Ovary (tissue), 9 donors: ENCODE results near the gene ZIC4. TPM values are rescaled to one million over a fixed set of nuclear protein-coding genes. Genes with fewer than 3 reads are reported as not detected.

Experiments
- DNase-seq, 5 donors: peaks; one replicate each; pipeline ENCODE4 v3.0.0-alpha.2; 2019 to 2020
- H3K27ac ChIP-seq, 2 donors: fragments of 200-600 bp; one replicate each; pipeline versions ENCODE4 v1.5.1 to v1.8.0; 2019 to 2022
- H3K27me3 ChIP-seq: fragments of 200-600 bp; one replicate; pipeline ENCODE4 v1.8.0; 2022
- H3K36me3 ChIP-seq: fragments of 200-600 bp; sonication (generic); one replicate; pipeline ENCODE4 v1.5.1; 2019
- H3K4me1 ChIP-seq: one replicate; pipeline ENCODE4 v1.8.1; 2013; ENCODE audit warnings: mild to moderate bottlenecking, moderate library complexity; ENCODE audit not compliant: insufficient read depth
- H3K4me3 ChIP-seq: fragments of 200-600 bp; sonication (generic); one replicate; pipeline ENCODE4 v1.5.1; 2017
- H3K9me3 ChIP-seq, 2 donors: fragments of 200-600 bp in 1 of 2; sonication (generic) in 1 of 2; one replicate each; pipeline versions ENCODE4 v1.5.1 to v1.8.1; 2013 to 2019; ENCODE audit warnings: mild to moderate bottlenecking in 1 of 2, moderate library complexity in 1 of 2
- CTCF ChIP-seq, 3 donors: fragments of 450-650 bp in 2 of 3; fragments of 200-600 bp in 1 of 3; IDR thresholded peaks; one replicate each; pipeline versions ENCODE4 v1.5.1 to v1.8.0; 2016 to 2022; ENCODE audit warnings: antibody characterized with exemption in 3 of 3, mild to moderate bottlenecking in 1 of 3
- EP300 ChIP-seq: sonication (generic); formaldehyde crosslinking; IDR thresholded peaks from one replicate; pipeline ENCODE4 v1.6.1; 2017; ENCODE audit warnings: antibody characterized with exemption
- POLR2A ChIP-seq: fragments of 450-650 bp; IDR thresholded peaks from one replicate; pipeline ENCODE4 v1.6.1; 2017; ENCODE audit warnings: antibody characterized with exemption, mild to moderate bottlenecking, moderate library complexity
- WGBS, 3 donors: extraction: QIAGEN DNeasy Blood & Tissue Kit in 1 of 3; methylation state at CpG; one replicate each; pipeline versions ENCODE4 v1.1.5 to v1.1.7; 2013 to 2017; 5-methylcytosine and 5-hydroxymethylcytosine counted together
- intact Hi-C, 4 donors: fragments of 100-400 bp; cut with DNase I; formaldehyde crosslinking; loops; one replicate each; pipeline versions ENCODE4 v1.11.0 to v1.15.1; 2022 to 2023
- polyA plus RNA-seq, 2 donors: library from polyadenylated mRNA; stranded (reverse); fragments of 200-250 nt in 1 of 2; fragments of 350-450 nt in 1 of 2; fragmentation: Illumina TruSeq in 1 of 2; extraction: RNeasy Lipid Tissue Mini Kit (QIAGEN cat#74804) in 1 of 2; gene quantifications; one replicate each; pipeline ENCODE4 v1.2.3, GENCODE V29; 2013 to 2014
- total RNA-seq, 7 donors: library from RNA; depleted of rRNA in 2 of 7; stranded (reverse); fragments of >200 nt in 2 of 7; fragmentation: NEBNext Ultra II Directional in 3 of 7; extraction: Animal tissue kit (Norgen Biotek cat#: 25700) in 3 of 7; gene quantifications; one replicate each; pipeline versions ENCODE4 v1.1.0 to v1.2.4, GENCODE V29; 2016 to 2023
- donor health status: DM: no; HTN: no; CAD: no; lungs with moderate emphysema.
- donor health status: DM: no; HTN: no; CAD: no.
- donor health status: Bipolar disorder and iron deficiency.
- donor health status: DM: yes; HTN: yes; CAD: no.
- donor health status: DM: no; HTN: no; CAD: no.
- donor health status: DM: yes; HTN: yes; CAD: no.

Gene ZIC4
- total and polyA plus RNA-seq, 9 donors, result not detected

- Histone ChIP-seq H3K9me3 (peaks cover 0 to 10% of the 10 kb centered on the region in 2 donors), H3K27me3 (no peaks in the 10 kb centered on the region), H3K4me1 (no peaks in the 10 kb centered on the region), H3K36me3 (no peaks in the 10 kb centered on the region), H3K4me3 (no peak overlapping the region), H3K27ac (no peak overlapping the region)
- DNase-seq, result no peak
- intact Hi-C loops, result no loop called here
- whole genome bisulfite sequencing, 3 donors, result 3 to 4% (median 3%) methylated on average over 26 of the region's 26 CpGs
- TF ChIP-seq EP300 (no peak), POLR2A (no peak), CTCF (IDR thresholded peaks at IDR 0.05) (no peak)
Observed at GRCh38 chr3:147356145-147356908, 50.0 kb downstream of the ZIC4 start.

GRCh38 chr3:147355753-147356090 lies 50.6 kb downstream of the ZIC4 start:
- Histone ChIP-seq H3K4me3 (no peak overlapping the region), H3K27me3 (no peaks in the 10 kb centered on the region), H3K4me1 (no peaks in the 10 kb centered on the region), H3K27ac (no peak overlapping the region), H3K9me3 (peaks cover 0 to 10% of the 10 kb centered on the region in 2 donors), H3K36me3 (no peaks in the 10 kb centered on the region)
- WGBS, 3 donors, result 9 to 10% (median 9%) methylated on average over 4 of the region's 4 CpGs
- TF ChIP-seq CTCF (IDR thresholded peaks at IDR 0.05) (no peak), POLR2A (no peak), EP300 (no peak)
- intact Hi-C loops, result no loop called here
- no peak for DNase-seq

DNA sequence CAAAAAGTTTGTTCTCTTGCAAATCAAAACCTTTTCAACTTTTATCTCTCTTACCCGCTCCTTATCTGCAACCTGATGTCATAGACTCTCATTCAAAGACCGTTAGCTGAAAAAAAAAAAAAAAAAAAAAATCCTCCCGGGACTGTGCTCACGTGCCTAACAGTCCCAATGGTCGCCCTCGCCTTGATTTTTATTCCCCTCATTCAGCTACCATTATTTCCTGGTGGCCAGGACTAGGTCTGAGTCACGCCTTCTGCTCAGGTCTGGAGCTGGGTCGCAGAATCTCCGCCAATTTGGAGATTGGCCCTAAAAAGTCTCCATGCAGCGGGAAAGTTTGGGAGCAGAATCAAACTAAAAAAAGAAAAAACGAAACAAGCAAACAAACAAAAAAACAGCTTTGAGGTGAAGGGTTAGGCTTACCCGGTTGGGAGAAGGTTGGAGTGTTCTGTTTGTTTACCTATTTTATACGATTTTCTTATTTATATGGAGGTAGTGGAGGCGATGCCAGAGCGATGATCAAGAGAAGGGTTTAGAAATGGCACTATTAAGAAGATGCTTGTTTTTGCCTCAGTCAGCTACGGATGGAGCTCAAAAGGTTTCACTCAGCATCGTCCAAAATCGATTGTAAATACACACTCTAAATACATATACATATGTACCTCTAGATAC lies 51.1 kb downstream of the ZIC4 start:
- H3K36me3 ChIP-seq, result no peaks in the 10 kb centered on the region
- H3K27me3 ChIP-seq, result no peaks in the 10 kb centered on the region
- no peak for TF ChIP-seq EP300
- TF ChIP-seq POLR2A, result no peak
- no peak for TF ChIP-seq CTCF (IDR thresholded peaks at IDR 0.05)
- H3K9me3 ChIP-seq, result peaks cover 0 to 10% of the 10 kb centered on the region in 2 donors
- intact Hi-C loops, result no loop called here
- no peak for DNase-seq
- H3K4me3 ChIP-seq, result no peak overlapping the region
- WGBS, 3 donors, result 5 to 9% (median 7%) methylated on average over 18 of the region's 18 CpGs
- H3K4me1 ChIP-seq, result no peaks in the 10 kb centered on the region
- H3K27ac ChIP-seq, result no peak overlapping the region

DNA sequence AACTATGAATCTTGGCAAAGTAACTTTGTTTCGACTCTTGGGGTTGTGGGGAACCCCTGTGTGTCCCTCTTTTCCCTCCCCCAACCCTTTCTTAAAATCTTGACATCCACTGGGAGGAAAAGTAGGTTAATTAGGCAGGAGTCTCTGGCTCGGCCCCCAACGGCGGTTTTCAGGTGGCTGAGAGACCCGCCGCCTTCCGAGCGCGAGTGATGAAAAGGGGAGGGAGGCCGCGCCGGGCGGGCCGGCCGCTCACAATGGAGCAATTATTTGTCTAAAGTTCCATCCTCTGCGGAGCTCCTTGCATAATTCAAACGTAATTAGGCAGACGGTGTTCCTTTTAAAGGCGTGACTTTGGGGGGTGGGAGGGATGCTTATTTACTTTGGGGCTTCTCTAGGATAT lies 51.7 kb downstream of the ZIC4 start:
- H3K27ac ChIP-seq, result no peak overlapping the region
- no peak overlapping the region for H3K4me3 ChIP-seq
- peaks cover 0 to 10% of the 10 kb centered on the region in 2 donors for H3K9me3 ChIP-seq
- 3 to 6% (median 5%) methylated on average over 19 of the region's 19 CpGs for WGBS, 3 donors
- H3K36me3 ChIP-seq, result no peaks in the 10 kb centered on the region
- TF ChIP-seq EP300, result no peak
- intact Hi-C loops, result no loop called here
- no peak for DNase-seq
- no peaks in the 10 kb centered on the region for H3K4me1 ChIP-seq
- H3K27me3 ChIP-seq, result no peaks in the 10 kb centered on the region

GRCh38 chr3:147351301-147351700 lies 55.0 kb downstream of the ZIC4 start:
- no peak for DNase-seq
- Histone ChIP-seq H3K27me3 (no peaks in the 10 kb centered on the region), H3K36me3 (no peaks in the 10 kb centered on the region), H3K4me3 (no peak overlapping the region), H3K4me1 (no peaks in the 10 kb centered on the region), H3K27ac (no peak overlapping the region), H3K9me3 (peaks cover 0 to 1% of the 10 kb centered on the region in 2 donors)
- intact Hi-C loops, result no loop called here
- no peak for TF ChIP-seq CTCF (IDR thresholded peaks at IDR 0.05)
- TF ChIP-seq EP300, result no peak
- no peak for TF ChIP-seq POLR2A
- 12 to 17% (median 16%) methylated on average over 2 of the region's 2 CpGs for WGBS, 3 donors
